Mammary epithelial cell (primary cell): ENCODE data around the gene TMEM115.

Experiments
- CTCF ChIP-seq, 2 donors: IDR thresholded peaks in 1 of 2; conservative IDR thresholded peaks in 1 of 2; 2 replicates each; pipeline ENCODE4 v1.5.1; 2011 to 2012; ENCODE audit warnings: inconsistent platforms in 2 of 2, low read length in 2 of 2, mild to moderate bottlenecking in 2 of 2, control low read depth in 1 of 2, low read depth in 1 of 2; ENCODE audit not compliant: insufficient read depth in 1 of 2; ENCODE audit errors: extremely low read depth in 1 of 2
- EZH2 ChIP-seq: IDR thresholded peaks from 2 replicates; pipeline ENCODE4 v1.6.1; 2012; ENCODE audit warnings: low read length, inconsistent platforms, borderline replicate concordance

GRCh38 chr3:50347187-50347813, 12.0 kb downstream of the TMEM115 start:
- TF ChIP-seq CTCF (conservative IDR thresholded peaks at IDR 0.05 in 1 of 2, IDR thresholded peaks at IDR 0.05 in 1 of 2; ENCODE audit: extremely low read depth in 1 of 2, insufficient read depth in 1 of 2, low read depth in 1 of 2, low read length in 2 of 2) (peak; percentile 52 to 60), EZH2 (no peak)
